GM21367 (cell line): ENCODE data around the gene SULT1C3.

Experiments
- ATAC-seq: cut with Tn5 transposase; IDR thresholded peaks from one replicate; pipeline ENCODE4 v1.9.1; 2021; ENCODE audit not compliant: unreplicated experiment

The SULT1C3 gene

GRCh38 chr2:108297436-108298141 is 57.8 kb downstream of the SULT1C3 start:
- ATAC-seq, result no peak

- no peak for ATAC-seq
Measured at GRCh38 chr2:108301558-108301957, 61.8 kb downstream of the SULT1C3 start.

- ATAC-seq, result peak; percentile 59
Measured at GRCh38 chr2:108304975-108305374, 65.2 kb downstream of the SULT1C3 start.

DNA sequence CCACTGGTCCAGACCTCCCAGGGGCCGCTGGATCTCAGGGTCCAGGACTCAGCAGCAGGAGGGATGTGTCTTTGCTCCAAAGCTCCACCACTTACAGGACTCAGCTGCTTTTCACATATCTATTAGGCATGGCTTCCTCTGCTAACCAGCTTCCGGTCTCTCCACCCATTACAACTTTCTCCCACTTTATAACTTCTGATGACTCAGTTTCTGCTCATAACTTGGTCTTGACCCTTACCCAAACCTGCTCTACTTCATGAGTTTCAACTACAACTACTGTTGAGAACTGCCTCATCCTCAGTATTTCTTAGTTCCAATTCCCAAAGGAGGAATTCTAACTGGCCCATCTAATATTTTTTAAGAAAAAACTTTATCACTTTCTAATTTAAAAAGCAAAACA is 66.1 kb downstream of the SULT1C3 start:
- ATAC-seq, result no peak

- ATAC-seq, result no peak
Measured at GRCh38 chr2:108309903-108310302, 70.1 kb downstream of the SULT1C3 start.
